HT-29 (cell line): ENCODE data around the gene YY1. TPM values are rescaled to one million over a fixed set of nuclear protein-coding genes. Genes with fewer than 3 reads are reported as not detected.
"Not testable (repeated sequence)": the region's sequence is repeated elsewhere in the genome, so short reads cannot be mapped to it uniquely, and the experiment has no call there.

ENCODE experiments used
- DNase-seq: peaks from one replicate; pipeline ENCODE4 v3.0.0-alpha.2; 2015; ENCODE audit warnings: low spot score
- total RNA-seq: library from RNA; depleted of rRNA; stranded (reverse); fragments of >200 nt; shearing (Covaris generic); gene quantifications from 2 replicates; pipeline ENCODE4 v1.2.3, GENCODE V29; 2014

Gene YY1
- total RNA-seq, 1 experiment from 2014 or later: 63.2 TPM

DNA sequence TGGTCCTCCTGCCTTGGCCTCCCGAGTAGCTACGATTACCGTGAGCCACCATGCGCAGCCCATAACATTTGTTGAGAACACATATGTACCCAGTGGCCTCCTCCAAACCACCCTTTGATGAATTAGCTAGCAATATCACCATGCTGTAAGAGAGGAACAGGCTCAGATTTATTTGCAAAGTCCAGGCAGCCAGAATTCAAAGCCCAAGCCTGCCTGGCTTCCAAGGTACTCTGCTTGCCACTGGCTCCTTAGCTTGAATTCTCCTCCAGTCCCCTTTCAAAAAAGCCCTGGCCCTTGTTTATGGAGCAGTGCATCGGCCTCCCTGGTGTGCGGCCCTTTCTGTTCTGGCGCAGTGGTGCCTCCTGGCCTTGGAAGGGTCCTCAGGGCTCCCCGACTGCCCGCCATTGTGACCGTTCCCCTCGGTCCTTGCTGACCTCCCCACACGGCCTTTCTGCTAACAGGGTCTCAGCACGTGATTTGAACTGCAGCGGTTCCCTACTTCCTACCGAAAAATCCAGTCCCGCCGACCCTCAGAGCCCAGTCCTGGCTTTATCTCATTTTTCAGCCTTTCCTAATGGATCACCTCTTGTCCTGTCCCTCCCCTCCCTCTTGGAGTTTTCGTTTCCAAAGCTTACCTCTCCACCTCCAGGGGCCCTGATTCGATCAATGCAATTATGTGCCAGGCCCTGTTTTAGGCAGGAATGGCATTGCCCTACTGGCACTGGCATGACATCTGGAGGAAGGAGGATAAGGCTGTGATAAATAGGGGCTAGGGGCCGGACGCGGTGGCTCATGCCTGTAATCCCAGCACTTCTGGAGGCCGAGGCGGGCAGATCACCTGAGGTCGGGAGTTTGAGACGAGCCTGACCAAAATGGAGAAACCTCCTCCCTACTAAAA lies 45.3 kb downstream of the YY1 start:
- DNase-seq: no peak

DNA sequence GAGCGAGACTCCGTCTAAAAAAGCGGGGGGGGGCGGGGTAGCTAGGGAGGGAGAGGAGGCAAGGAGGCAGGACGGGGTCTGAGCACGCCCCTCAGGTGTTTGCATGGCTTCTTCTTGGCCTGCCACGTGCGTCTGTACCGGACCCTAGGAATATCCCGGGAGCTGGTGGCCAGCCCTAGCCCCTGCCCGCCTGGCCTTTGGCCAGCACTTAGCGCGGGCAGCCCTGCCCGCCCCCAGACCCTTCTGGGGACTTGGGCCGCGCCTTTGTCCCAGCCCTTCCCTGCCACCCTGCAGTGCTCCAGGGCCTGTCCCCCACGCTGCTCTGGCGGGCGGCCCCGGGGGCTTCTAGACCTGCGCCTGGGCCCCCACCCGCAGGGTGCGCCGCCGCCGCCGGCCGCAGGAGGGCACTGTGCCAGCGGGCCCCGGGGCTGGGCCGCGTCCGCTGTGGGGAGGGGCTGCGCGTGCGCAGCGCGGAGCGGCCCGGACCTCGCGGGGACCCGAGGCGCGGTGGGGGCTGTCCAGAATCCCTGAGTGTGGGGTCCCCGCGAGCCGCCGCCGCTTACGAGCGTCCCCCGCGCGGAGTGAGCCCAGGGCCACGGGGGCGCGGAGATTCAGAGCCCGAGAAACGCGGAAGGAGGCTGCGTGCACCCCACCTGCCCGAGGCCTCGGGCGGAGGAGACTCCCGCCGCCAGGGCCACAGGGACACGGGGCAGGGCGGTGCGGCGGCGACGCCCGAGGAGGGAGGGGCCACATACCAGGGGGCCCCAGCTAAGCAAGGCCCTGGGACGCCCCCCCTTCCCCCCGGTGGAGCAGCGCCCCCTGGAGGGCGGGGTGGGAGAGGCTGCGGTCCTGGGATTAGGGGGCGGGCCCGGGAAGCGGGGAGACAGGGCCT lies 46.3 kb downstream of the YY1 start:
- DNase-seq: peak; percentile 60

DNA sequence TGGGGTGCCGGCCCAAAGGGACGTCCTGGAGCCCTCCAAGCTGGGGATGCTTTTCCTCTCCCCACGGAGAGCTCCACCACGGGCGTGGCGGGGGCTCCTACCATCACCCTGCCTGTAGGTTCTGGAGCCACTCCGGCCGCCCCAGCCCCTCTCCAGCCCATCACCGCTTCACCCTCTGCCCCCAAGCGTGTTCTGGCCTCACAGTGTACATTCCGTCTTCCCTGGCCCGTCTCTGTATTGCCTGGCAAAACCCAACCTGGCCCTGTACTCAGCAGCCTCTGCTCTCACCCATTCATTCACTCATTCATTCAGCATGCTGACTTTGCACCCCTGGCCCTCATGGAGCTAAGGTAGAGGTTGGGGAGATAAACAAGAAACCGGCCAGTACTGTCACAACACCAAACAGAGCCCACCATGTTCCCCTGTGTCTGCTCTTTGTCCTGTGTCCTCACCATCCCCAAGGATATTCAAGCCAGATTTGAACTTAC lies 47.0 kb downstream of the YY1 start:
- DNase-seq: no peak

DNA sequence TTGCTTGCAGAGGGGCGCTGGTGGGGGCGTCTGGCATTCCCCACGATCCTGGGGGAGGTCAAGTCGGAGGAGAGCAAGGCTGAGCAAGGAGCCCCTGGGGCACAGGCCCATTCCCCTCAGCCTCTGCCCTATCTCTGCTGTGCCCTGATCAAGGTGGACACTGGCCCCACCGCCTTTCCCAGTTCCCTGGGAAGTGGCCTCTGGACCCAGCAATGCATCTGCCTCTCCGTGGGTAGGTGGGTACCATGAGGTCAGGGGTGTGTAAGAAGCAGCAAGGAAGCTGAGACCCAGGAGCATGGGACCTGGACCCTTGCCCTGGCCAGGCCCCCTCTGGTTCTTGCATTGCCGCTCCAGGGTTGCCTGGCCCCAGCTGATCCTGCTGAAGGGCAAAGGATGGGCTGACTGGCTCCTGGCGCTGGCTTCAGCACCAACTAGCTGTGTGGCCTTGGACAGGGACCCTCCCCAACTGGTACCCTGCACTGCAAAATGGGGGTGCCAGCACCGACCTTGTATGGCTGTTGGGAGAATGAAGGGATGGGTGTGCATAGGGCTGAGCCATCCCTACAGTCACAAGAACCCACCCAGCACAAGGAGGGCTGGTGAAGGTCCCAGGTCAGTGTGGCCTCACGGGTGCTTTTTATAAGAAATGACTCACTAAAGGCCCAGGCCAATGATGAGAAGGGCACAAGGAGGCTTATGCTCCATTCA lies 47.7 kb downstream of the YY1 start:
- DNase-seq: no peak

DNA sequence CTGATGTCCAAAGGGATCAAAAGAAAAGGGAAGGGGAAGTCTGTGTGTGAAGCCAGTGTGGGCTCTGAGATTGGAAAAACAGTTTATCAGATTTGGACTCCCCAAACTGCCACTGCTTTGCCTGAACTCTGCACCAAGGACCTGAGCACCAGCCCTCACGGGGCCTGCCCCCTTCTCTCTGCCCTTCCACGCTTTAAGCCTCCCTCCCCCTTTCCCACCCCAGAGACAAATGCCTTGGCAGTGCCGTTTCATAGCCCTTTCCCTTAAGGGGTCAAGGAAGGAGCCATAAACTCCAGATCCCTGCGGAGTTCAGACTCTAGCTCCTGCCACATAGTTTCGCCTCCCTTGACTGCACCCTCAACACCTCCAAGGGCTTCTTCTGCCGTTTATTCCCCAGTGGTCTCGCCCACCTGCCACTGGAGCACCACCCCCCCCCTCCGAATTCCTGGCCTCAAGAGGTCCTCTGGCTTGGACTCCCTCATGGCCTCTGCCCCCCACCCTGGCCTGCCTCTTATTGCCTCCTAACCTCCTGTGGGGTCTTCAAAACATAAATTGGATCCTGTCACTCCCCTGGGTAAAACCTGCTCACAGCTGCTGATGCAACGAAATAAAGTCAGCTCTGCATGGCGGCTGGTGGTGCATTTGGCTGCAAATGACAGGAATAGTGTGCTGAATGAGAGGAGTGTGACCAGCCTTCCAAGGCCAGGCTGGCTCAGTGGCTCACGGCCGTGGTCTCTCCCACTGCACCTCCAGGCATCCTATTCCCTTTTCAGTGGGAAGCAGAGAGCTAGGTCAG lies 48.5 kb downstream of the YY1 start:
- DNase-seq: no peak

DNA sequence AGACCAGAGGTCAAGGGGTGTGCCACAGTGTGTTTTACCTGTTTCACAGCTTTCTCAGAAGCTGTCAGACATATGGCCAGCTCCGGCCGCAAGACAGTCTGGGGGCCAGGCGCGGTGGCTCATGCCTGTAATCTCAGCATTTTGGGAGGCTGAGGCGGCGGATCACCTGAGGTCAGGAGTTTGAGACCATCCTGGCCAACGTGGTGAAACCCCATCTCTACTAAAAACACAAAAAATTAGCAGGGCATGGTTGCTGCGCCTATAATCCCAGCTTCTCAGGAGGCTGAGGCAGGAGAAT lies 49.0 kb downstream of the YY1 start:
- not testable (repeated sequence) for DNase-seq

DNA sequence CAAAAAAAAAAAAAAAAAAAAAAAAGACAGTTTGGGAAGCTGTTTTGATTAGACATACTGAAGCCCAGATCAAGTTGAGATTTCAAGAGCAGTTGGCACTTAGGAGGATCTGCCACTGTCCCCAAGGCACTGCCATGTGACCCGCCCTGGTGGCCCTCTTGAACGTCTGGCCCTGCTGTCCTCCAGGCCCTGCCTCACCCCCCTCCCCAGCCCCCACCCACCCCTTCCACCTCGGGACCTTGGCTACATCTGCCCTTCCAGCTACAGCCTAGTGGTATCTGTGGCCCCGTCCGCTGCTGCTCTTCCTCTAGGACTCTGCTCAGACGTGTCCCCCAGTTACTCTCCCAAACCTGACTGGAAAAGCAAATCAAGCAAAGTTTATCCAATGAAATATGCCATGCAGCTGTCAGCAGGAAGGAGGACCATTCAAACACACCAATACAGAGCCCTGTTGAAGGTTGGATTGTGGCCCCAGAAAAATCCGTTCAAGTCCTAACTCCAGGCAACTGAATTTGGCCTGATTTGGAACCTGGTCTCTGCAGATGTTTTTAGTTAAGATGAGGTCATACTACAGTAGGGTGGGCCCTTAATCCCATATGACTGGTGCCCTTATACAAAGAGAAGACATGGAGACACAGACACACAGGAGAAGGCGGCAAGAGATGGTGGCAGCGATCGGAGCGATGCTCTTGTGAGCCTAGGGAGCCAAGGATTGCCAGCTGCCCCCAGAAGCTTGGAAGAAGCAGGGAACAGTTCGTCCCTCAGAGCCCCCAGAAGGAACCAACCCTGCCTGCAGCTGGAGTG lies 49.6 kb downstream of the YY1 start:
- DNase-seq: no peak

DNA sequence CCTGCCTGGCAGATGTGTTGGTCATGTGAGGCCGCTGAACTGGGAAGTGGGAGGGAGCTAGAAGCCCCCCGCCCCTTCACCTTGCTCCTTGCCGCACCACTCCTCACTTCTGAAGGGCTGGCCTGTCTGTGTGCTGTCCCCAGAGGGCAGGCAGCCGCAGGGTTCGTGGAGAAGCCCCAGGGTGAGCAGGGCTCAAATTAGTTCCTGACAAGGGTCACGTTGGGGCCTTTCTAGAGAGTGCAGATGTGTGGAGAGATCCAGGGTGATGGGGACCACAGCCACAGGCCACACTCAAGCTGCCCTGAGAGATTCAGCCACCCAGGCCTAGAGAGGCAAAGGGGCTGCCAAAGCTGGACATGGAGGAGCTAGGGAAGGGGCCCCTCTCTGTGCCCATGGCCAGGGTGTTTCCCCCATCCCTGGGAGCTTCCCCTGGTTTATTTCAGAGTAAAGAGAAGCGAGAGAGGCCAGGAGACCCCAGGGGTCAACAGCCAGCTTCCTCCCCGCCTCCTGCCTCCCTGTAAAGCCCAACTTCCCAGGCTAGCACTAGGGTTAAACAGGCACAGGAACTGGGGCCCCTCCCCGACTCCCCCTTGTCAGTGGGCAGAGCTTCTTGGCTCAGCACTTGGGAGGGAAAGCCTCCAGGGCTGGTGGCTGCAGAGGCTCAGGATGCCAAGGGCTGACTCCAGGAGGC lies 51.1 kb downstream of the YY1 start:
- DNase-seq: no peak

DNA sequence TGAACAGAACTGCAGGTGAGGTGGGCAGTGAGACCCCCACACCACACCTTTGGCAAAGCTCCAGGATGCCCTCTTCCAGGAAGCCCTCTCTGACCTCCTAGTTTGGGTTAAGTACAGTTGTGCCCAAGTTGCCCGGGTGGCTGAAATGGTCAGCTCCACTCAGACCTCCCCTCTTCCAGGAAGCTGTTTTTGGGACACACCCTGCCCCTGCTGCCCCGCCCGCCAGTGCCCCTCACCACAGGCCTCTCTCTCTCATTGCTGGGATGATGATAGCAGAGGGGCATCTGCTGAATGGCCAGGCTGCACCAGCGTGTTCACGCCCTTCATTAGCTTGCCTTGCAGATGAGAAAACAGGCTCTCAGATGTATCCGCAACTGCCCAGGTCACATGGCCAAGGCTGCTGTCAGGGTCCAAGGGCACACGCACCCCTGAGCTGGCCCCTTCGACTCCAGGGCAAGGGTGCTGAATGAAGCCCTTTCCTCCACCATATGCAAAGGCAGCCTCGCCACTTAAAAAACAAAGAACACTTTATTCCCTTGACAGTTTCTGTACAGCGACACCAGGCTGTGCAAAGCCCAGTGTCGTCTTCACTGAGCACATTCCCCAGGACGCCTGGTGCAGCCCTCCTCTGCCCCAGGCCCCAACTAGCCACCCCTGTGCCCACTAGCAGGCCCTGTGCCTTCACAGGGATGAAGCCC lies 51.8 kb downstream of the YY1 start:
- no peak for DNase-seq

DNA sequence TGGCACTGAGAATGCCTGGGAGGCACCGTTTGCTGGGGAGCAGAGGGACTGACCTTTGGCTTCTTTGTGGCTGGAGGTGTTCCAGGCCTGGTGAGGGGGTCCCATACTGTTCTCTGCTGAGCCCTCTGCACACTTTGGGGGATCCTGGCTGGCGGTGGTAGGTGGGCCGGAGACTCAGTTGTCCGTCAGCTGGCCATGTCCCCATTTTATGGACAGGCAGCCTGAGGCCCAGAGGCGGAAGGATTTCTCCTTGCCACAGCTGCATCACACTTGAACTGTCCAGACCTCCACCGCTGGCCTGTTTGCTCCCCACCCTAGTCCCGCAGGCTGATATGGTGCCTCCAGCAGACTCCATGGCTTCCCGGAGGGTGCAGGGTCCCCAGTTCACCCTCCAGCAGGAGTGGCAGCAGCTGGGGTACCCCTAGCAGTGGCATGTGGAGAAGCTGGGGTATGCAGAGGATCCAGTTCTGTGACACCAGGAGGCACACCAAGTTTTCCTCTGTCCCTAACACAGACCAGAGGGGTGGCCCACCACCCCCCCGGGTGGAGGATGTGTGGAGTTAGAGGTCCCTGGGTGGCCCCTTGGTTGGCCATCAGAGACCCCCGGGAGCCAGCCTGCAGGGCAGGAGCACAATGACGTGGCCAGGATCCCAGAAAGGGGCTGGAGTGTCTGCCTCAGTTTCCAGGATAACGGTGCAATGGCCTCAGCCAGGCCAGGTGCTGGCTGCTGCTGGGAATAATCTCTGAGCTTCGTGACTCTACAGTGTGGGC lies 52.5 kb downstream of the YY1 start:
- DNase-seq: no peak

DNA sequence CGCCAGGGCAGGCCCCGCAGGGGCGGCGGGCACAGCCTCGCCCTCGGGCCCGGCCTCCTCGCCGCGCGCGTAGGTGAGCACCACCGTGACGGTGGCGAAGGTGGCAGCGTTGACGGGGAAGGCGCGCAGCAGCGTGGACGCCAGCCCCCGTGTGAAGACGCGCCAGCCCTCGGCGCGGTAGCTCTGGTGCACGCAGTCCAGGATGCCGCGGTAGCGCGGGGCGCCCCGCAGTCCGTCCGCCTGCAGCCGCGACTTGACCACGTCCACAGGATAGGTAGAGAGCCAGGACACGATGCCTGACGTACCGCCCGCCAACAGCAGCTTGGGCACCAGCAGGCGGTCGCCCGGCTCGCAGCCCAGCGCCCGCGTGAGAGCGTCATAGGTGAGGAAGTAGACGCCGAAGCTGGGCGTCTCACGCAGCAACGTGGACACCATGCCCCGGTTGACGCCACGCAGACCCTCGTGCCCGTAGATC lies 53.4 kb downstream of the YY1 start:
- DNase-seq: no peak

DNA sequence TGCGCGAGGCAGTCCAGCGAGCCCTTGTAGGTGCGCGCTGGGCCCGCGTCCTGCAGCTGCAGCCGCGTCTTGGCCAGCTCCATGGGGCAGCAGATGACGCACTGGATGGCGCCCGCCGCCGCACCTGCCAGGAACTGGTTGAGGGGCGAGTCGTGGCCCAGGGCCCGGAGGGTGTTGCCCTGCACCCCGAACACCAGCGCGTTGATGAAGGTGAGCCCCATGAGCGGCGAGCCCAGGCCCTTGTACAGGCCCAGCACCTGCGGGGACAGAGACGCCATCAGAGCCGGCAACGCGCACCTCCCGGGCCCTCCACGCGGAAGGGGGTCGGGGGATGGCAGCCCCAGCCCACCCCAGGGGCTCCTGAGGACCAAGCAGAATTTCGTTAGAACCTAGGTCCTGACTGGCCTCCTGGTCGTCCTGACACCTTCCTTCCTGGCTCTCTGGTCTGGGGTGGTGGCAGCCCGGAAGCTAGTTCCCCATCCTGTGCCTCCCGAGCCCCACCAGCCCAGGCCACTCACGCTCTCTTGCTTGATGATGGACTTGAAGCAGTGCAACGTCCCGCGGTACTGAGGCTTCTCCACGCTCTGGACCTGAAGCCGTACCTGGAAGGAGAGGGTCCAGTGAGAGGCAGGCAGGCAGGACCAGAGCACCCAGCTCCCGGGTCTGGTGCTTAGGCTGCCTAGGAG lies 54.0 kb downstream of the YY1 start:
- no peak for DNase-seq

DNA sequence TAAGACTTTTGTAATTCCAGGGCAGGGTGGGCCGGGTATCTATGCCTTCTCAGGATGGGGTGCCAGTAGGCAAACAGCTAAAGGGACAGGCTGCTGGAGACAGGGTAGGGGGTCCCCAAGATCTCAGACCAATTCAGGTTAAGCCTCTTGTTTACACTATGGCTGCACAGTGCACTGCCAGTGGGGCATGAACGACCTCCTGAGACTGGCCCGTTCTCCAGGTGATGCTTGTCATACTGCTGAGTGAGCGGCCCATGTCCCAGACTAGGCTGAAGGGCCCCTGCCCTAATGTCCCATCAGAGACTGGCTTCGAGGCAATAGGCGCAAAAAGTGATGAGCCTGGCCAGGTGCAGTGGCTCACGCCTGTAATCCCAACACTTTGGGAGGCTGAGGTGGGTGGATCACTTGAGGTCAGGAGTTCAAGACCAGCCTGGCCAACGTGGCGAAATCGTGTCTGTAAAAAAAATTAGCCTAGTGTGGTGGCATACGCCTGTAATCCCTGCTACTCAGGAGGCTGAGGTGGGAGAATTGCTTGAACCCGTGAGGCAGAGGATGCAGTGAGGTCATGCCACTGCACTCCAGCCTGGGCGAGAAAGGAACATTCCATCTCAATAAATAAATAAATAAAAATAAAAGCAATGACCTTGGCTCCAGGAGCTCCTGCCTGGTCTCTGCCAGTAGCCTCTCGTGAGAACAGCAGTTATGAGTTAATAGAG lies 54.7 kb downstream of the YY1 start:
- no peak for DNase-seq

DNA sequence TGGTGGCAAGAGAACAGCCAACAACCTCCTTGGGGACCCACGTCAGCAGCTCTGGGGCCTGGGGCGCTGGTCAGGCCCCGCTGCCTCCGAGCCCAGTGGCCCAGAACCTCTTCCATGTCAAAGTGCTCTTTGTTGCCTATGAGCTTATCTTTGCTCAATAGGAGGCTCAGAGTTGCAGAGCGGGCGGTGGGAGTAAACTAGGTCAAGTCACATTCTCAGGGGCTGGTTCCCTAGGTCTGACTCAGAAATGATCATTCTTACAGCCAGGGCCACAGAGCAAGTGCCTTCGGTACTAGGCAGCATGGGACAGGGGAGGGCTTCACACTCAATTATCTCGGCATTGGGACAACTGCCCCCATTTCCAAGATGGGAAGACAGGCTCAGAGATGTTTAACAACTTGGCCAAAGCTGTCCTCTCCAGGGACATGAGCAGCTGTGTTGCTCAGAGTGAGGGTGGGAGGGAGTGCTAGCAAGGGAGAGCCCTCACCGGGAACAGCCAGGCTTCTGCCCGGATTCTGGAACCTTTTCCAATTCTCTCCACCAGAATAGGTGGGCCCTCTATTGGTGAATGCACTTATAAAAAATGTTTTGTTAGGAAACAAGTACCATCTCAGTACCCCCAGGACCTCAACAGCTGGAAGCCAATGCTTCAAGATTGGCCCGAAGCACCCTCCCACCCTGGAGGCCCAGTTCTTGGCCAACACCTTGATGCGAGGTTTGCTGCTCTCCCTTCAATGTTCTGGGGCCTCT lies 55.4 kb downstream of the YY1 start:
- no peak for DNase-seq

DNA sequence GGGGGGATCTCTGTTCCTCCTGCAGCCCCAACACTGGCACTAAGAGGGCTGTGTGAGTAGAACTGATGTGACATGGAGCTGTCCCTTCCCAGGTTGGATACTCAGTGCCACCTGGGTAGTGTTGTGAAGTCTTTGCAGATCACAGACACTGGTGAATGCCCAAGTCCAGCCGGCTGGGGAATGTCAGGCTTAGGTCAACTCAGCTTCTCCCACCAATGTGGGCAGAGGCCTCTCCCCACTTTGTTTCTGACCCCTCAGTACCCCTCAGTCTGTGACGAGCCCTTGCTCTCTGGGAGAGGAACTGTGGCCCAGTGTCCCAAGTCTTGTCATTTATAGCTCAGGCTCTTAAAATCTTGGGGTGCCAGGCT lies 56.0 kb downstream of the YY1 start:
- DNase-seq: no peak
